HEK293 (cell line): ENCODE results near the gene DENND4B.

Source experiments
- BCL11A ChIP-seq: fragments of 450-650 bp; formaldehyde crosslinking; IDR thresholded peaks from 2 replicates; pipeline ENCODE4 v1.5.1; 2016; ENCODE audit warnings: low read depth, missing biosample characterization, missing genetic modification characterization
- HOXA7 ChIP-seq: sonication (generic); formaldehyde crosslinking; IDR thresholded peaks from 2 replicates; pipeline ENCODE4 v1.8.1; 2022; ENCODE audit warnings: missing genetic modification reagents, borderline replicate concordance
- KLF10 ChIP-seq: fragments of 450-650 bp; IDR thresholded peaks from 2 replicates; pipeline ENCODE4 v1.5.1; 2018; ENCODE audit warnings: missing biosample characterization, mild to moderate bottlenecking, missing genetic modification characterization
- REPIN1 ChIP-seq: fragments of 450-650 bp; formaldehyde crosslinking; IDR thresholded peaks from 2 replicates; pipeline ENCODE4 v1.5.1; 2017; ENCODE audit warnings: missing biosample characterization, missing genetic modification characterization, low read depth
- SALL2 ChIP-seq: fragments of 450-650 bp; formaldehyde crosslinking; IDR thresholded peaks from 2 replicates; pipeline ENCODE4 v1.5.0; 2017; ENCODE audit warnings: missing biosample characterization, mild to moderate bottlenecking, missing genetic modification characterization, borderline replicate concordance
- SCRT1 ChIP-seq: fragments of 450-650 bp; formaldehyde crosslinking; IDR thresholded peaks from 2 replicates; pipeline ENCODE4 v1.5.1; 2016; ENCODE audit warnings: missing biosample characterization, missing genetic modification characterization, borderline replicate concordance
- TCF7L2 ChIP-seq: IDR thresholded peaks from 2 replicates; pipeline ENCODE4 v1.6.1; 2011; ENCODE audit warnings: low read depth, mild to moderate bottlenecking, inconsistent platforms, low read length, moderate library complexity, borderline replicate concordance
- ZEB2 ChIP-seq: fragments of 450-650 bp; formaldehyde crosslinking; IDR thresholded peaks from 2 replicates; pipeline ENCODE4 v1.5.1; 2016; ENCODE audit warnings: missing biosample characterization, missing genetic modification characterization
- ZFHX2 ChIP-seq: fragments of 450-650 bp; formaldehyde crosslinking; conservative IDR thresholded peaks from 2 replicates; pipeline ENCODE4 v1.5.1; 2016; ENCODE audit warnings: missing biosample characterization, missing genetic modification characterization
- ZNF112 ChIP-seq: fragments of 450-650 bp; formaldehyde crosslinking; IDR thresholded peaks from 2 replicates; pipeline ENCODE4 v1.5.0; 2017; ENCODE audit warnings: missing biosample characterization, missing genetic modification characterization
- ZNF184 ChIP-seq: fragments of 450-650 bp; IDR thresholded peaks from 2 replicates; pipeline ENCODE4 v1.5.1; 2018; ENCODE audit warnings: missing biosample characterization, mild to moderate bottlenecking, missing genetic modification characterization
- ZNF19 ChIP-seq: fragments of 450-650 bp; formaldehyde crosslinking; IDR thresholded peaks from 2 replicates; pipeline ENCODE4; 2016; ENCODE audit warnings: missing biosample characterization, missing genetic modification characterization, low read depth
- ZNF214 ChIP-seq: fragments of 450-650 bp; formaldehyde crosslinking; IDR thresholded peaks from 2 replicates; pipeline ENCODE4 v1.5.1; 2017; ENCODE audit warnings: missing biosample characterization, mild to moderate bottlenecking, missing genetic modification characterization, borderline replicate concordance
- ZNF248 ChIP-seq: fragments of 450-650 bp; formaldehyde crosslinking; IDR thresholded peaks from 2 replicates; pipeline ENCODE4 v1.5.1; 2017; ENCODE audit warnings: missing biosample characterization, missing genetic modification characterization
- ZNF280C ChIP-seq: fragments of 450-650 bp; formaldehyde crosslinking; IDR thresholded peaks from 2 replicates; pipeline ENCODE4 v1.5.1; 2016; ENCODE audit warnings: missing biosample characterization, missing genetic modification characterization
- ZNF398 ChIP-seq: fragments of 450-650 bp; formaldehyde crosslinking; IDR thresholded peaks from 2 replicates; pipeline ENCODE4 v1.5.1; 2017; ENCODE audit warnings: missing biosample characterization, missing genetic modification characterization
- ZNF404 ChIP-seq: fragments of 450-650 bp; formaldehyde crosslinking; IDR thresholded peaks from 2 replicates; pipeline ENCODE4 v1.5.1; 2017; ENCODE audit warnings: missing biosample characterization, missing genetic modification characterization
- ZNF544 ChIP-seq: fragments of 450-650 bp; formaldehyde crosslinking; IDR thresholded peaks from 2 replicates; pipeline ENCODE4 v1.5.0; 2017; ENCODE audit warnings: missing biosample characterization, missing genetic modification characterization
- ZNF549 ChIP-seq: fragments of 450-650 bp; IDR thresholded peaks from 2 replicates; pipeline ENCODE4 v1.5.1; 2018; ENCODE audit warnings: missing biosample characterization, missing genetic modification characterization, mild to moderate bottlenecking, inconsistent platforms, moderate library complexity
- ZNF621 ChIP-seq: fragments of 450-650 bp; formaldehyde crosslinking; IDR thresholded peaks from 2 replicates; pipeline ENCODE4 v1.5.1; 2017; ENCODE audit warnings: missing biosample characterization, missing genetic modification characterization
- ZNF629 ChIP-seq: fragments of 450-650 bp; formaldehyde crosslinking; IDR thresholded peaks from 2 replicates; pipeline ENCODE4 v1.5.1; 2017; ENCODE audit warnings: missing biosample characterization, missing genetic modification characterization
- ZNF747 ChIP-seq: fragments of 450-650 bp; formaldehyde crosslinking; IDR thresholded peaks from 2 replicates; pipeline ENCODE4 v1.5.1; 2016; ENCODE audit warnings: missing biosample characterization, missing genetic modification characterization
- ZNF768 ChIP-seq: fragments of 450-650 bp; formaldehyde crosslinking; IDR thresholded peaks from 2 replicates; pipeline ENCODE4 v1.5.1; 2018; ENCODE audit warnings: missing biosample characterization, mild to moderate bottlenecking, missing genetic modification characterization
- ZNF776 ChIP-seq: fragments of 450-650 bp; formaldehyde crosslinking; IDR thresholded peaks from 2 replicates; pipeline ENCODE4 v1.5.0; 2017; ENCODE audit warnings: missing biosample characterization, missing genetic modification characterization, borderline replicate concordance
- TF ChIP-seq, protein P1 (sequence below): fragments of 450-650 bp; formaldehyde crosslinking; IDR thresholded peaks from 2 replicates; pipeline ENCODE4 v1.5.1; 2016; ENCODE audit warnings: missing biosample characterization, missing genetic modification characterization
- TF ChIP-seq, protein P2 (sequence below): fragments of 450-650 bp; formaldehyde crosslinking; IDR thresholded peaks from 2 replicates; pipeline ENCODE4 v1.5.1; 2017; ENCODE audit warnings: missing biosample characterization, missing genetic modification characterization
- TF ChIP-seq, protein P3 (sequence below): fragments of 450-650 bp; formaldehyde crosslinking; IDR thresholded peaks from 2 replicates; pipeline ENCODE4 v1.5.1; 2016; ENCODE audit warnings: missing biosample characterization, missing genetic modification characterization

DENND4B gene

DNA sequence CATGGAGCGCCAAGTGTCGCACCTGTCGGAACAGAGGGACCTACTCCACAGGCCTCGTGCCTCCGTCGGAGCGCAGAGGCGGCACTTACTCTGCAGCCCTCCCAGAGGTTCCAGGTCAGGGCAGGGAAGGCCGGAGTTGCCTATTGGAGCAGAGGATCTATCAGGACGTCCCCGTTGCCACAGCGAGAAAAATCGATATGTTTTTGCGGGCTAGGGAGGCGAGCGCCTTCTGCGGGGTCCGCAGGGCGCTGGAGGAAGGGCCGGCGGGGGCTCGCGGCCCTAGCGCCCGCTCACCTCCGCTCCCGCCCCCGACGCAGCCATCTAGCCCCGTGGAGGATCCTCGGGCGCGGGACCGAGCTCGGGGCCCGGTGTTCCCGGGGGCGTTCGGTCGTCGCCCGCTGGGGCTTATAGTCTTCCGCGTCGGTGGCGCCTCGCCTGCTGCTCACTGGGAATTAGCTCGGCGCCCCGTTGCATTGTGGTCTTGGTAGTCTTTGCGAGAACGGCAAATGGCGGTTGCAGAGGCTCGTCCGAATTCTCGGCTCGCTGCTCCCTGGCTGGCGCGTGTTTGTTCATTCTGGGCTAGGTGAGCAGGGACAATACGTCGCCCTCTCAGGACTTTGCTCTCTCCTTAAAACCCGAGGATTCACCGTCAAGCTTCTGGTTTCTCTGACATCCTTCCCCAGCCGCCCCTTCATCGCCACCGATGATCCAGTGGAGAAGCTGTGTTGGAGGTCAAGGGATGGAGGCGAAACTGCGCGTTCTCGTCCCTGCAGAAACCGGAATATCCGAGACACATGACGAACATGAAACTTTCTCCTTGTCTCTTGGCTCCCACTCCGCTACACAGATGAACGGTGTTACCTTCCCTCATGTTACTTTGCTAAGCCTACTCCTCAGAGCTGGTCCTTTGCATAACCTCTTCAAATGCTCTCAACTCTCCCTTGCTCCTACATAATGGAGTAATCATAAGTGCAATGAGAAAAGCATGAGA lies 31.0 kb upstream of the DENND4B start, which contains the start of gene JTB (continued):
- TF ChIP-seq SALL2 (no peak), ZFHX2 (tag by site-specific recombination) (peak; percentile 75), KLF10 (tag by site-specific recombination) (0 out of 2 replicates have a peak, but pooled peaks have one; percentile 49), ZNF768 (tag by site-specific recombination) (no peak), ZNF112 (tag by site-specific recombination) (no peak), ZNF629 (tag by site-specific recombination) (peak; percentile 51; the same call in 1 of the 2 replicates), ZNF621 (tag by site-specific recombination) (no peak), ZNF214 (tag by site-specific recombination) (no peak), TCF7L2 (no peak), REPIN1 (tag by site-specific recombination) (no peak), ZNF544 (tag by site-specific recombination) (no peak), ZNF404 (no peak), ZNF248 (no peak), SCRT1 (tag by site-specific recombination) (peak; percentile 91; the same call in 1 of the 2 replicates), ZNF549 (tag by site-specific recombination) (no peak), ZNF184 (no peak), HOXA7 (no peak), ZNF398 (tag by site-specific recombination) (0 out of 2 replicates have a peak, but pooled peaks have one; percentile 39), ZNF19 (tag by site-specific recombination) (no peak), ZNF776 (no peak), ZNF280C (no peak), ZEB2 (tag by site-specific recombination) (peak; percentile 95), BCL11A (tag by site-specific recombination) (no peak), ZNF747 (tag by site-specific recombination) (no peak)
- TF ChIP-seq, protein P1, sequence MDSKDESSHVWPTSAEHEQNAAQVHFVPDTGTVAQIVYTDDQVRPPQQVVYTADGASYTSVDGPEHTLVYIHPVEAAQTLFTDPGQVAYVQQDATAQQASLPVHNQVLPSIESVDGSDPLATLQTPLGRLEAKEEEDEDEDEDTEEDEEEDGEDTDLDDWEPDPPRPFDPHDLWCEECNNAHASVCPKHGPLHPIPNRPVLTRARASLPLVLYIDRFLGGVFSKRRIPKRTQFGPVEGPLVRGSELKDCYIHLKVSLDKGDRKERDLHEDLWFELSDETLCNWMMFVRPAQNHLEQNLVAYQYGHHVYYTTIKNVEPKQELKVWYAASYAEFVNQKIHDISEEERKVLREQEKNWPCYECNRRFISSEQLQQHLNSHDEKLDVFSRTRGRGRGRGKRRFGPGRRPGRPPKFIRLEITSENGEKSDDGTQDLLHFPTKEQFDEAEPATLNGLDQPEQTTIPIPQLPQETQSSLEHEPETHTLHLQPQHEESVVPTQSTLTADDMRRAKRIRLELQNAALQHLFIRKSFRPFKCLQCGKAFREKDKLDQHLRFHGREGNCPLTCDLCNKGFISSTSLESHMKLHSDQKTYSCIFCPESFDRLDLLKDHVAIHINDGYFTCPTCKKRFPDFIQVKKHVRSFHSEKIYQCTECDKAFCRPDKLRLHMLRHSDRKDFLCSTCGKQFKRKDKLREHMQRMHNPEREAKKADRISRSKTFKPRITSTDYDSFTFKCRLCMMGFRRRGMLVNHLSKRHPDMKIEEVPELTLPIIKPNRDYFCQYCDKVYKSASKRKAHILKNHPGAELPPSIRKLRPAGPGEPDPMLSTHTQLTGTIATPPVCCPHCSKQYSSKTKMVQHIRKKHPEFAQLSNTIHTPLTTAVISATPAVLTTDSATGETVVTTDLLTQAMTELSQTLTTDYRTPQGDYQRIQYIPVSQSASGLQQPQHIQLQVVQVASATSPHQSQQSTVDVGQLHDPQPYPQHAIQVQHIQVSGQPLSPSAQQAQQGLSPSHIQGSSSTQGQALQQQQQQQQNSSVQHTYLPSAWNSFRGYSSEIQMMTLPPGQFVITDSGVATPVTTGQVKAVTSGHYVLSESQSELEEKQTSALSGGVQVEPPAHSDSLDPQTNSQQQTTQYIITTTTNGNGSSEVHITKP (tag by site-specific recombination), result peak; percentile 22
- TF ChIP-seq, protein P2, sequence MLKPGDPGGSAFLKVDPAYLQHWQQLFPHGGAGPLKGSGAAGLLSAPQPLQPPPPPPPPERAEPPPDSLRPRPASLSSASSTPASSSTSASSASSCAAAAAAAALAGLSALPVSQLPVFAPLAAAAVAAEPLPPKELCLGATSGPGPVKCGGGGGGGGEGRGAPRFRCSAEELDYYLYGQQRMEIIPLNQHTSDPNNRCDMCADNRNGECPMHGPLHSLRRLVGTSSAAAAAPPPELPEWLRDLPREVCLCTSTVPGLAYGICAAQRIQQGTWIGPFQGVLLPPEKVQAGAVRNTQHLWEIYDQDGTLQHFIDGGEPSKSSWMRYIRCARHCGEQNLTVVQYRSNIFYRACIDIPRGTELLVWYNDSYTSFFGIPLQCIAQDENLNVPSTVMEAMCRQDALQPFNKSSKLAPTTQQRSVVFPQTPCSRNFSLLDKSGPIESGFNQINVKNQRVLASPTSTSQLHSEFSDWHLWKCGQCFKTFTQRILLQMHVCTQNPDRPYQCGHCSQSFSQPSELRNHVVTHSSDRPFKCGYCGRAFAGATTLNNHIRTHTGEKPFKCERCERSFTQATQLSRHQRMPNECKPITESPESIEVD (tag by site-specific recombination), result no peak
- TF ChIP-seq, protein P3, sequence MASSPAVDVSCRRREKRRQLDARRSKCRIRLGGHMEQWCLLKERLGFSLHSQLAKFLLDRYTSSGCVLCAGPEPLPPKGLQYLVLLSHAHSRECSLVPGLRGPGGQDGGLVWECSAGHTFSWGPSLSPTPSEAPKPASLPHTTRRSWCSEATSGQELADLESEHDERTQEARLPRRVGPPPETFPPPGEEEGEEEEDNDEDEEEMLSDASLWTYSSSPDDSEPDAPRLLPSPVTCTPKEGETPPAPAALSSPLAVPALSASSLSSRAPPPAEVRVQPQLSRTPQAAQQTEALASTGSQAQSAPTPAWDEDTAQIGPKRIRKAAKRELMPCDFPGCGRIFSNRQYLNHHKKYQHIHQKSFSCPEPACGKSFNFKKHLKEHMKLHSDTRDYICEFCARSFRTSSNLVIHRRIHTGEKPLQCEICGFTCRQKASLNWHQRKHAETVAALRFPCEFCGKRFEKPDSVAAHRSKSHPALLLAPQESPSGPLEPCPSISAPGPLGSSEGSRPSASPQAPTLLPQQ (tag by site-specific recombination), result no peak
